ENCODE measurements around the gene PCNX3.
"Not testable (repeated sequence)": the region's sequence is repeated elsewhere in the genome, so short reads cannot be mapped to it uniquely, and the experiment has no call there.

PCNX3 gene

GRCh38 chr11:65621460-65621859 lies 5.9 kb downstream of the PCNX3 start:
- DNase-seq = no peak

GRCh38 chr11:65622011-65622410 lies 6.4 kb downstream of the PCNX3 start:
- DNase-seq = no peak

GRCh38 chr11:65623177-65623576 lies 7.6 kb downstream of the PCNX3 start:
- no peak for DNase-seq

GRCh38 chr11:65623852-65624616 lies 8.5 kb downstream of the PCNX3 start:
- no peak for DNase-seq

GRCh38 chr11:65624931-65625627 lies 9.5 kb downstream of the PCNX3 start:
- DNase-seq = no peak

- DNase-seq = no peak
Observed at GRCh38 chr11:65625628-65626342, 10.2 kb downstream of the PCNX3 start.

- no peak for DNase-seq
Observed at GRCh38 chr11:65627202-65627601, 11.6 kb downstream of the PCNX3 start.

- DNase-seq = no peak
Observed at GRCh38 chr11:65629579-65629978, 14.0 kb downstream of the PCNX3 start.

GRCh38 chr11:65630215-65630614 lies 14.6 kb downstream of the PCNX3 start:
- no peak for DNase-seq

GRCh38 chr11:65633390-65634108 lies 18.0 kb downstream of the PCNX3 start:
- DNase-seq = no peak

- no peak for DNase-seq
Observed at GRCh38 chr11:65634109-65634436, 18.5 kb downstream of the PCNX3 start.

GRCh38 chr11:65634440-65634839 lies 18.9 kb downstream of the PCNX3 start:
- no peak for DNase-seq

- no peak for DNase-seq
Observed at GRCh38 chr11:65634905-65635731, 19.5 kb downstream of the PCNX3 start.

- no peak for DNase-seq
Observed at GRCh38 chr11:65636108-65637031, 20.8 kb downstream of the PCNX3 start.

- no peak for DNase-seq
Observed at GRCh38 chr11:65637032-65637557, 21.5 kb downstream of the PCNX3 start.

GRCh38 chr11:65637794-65638419 lies 22.3 kb downstream of the PCNX3 start, which contains the start of gene SIPA1:
SIPA1 (plus strand) TSS chr11:65638101; CDS start chr11:65640922, 2,821 bp downstream.
- peak; percentile 61 for DNase-seq

GRCh38 chr11:65639228-65639597 lies 23.6 kb downstream of the PCNX3 start:
- DNase-seq = not testable (repeated sequence)

GRCh38 chr11:65639623-65640482 lies 24.3 kb downstream of the PCNX3 start:
- DNase-seq = peak; percentile 78

All from NK-92 treated with Interleukin-12 subunit alpha and Interleukin-12 subunit beta, amount 100 ng/mL, for 24 hours (cell line).